ENCODE results near the gene UPK2. TPM values are rescaled to one million over a fixed set of nuclear protein-coding genes. Genes with fewer than 3 reads are reported as not detected.
A peak's percentile ranks its signal among the peaks of the same experiment; 100 is the strongest.

UPK2 gene
- total and polyA plus RNA-seq, 2 of the 13 experiments (the other 11 are each of a cell fraction or from before 2014, with no cell fraction given) = not detected

DNA sequence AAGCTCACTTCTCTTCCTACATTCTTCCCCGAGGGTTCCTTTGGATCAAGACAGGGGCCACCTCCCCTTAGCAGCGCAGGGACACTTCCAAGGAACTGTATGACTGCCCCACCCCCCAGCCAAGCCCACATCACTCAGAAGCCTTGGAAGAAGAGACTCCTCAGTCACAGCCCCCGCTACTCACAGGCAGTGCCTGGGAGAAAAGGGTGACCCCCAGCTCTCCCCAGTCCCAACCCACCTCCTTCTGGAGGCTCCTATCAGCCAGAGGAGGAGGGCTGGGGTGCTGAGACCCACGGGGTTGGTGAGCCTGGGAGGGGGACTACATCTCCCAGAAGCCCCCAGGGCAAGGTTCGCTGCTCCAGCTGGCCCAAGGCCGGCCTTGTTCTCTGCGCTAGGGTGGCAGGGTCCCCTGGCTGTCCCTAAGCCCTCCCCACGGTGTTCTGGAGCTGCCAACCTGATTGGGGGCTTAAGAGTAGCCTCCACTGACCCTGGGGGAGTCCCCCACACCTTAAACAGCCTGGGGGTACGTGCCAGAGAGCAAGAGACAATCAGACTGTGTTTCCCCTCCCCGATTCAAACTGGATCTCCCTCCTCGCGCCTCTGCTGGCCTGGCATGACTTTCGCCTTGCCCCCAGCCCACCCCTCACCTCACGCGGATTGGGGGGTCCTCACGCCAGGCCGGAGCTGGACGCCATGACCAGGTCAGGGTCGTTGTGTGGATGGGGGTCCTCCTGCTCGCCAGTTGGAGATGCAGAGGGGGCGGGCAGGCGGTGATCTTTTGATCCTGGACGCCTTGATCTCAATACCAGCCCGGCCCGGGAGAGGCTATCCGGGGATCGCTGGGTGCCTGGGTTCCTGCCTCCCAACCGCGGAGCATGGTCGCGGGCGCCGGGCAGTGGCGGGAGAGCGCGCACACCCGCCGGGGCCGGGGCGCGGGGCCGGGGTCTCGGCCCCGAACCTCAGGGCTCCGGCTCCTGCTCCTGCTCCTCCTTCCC lies 31.2 kb upstream of the UPK2 start (continued):
- TF ChIP-seq NPAS2 (CRISPR knock-in tag; IDR thresholded peaks at IDR 0.05; ENCODE audit: borderline replicate concordance) (no peak), KMT2B (CRISPR knock-in tag; IDR thresholded peaks at IDR 0.05) (no peak), ZNF569 (CRISPR knock-in tag; IDR thresholded peaks at IDR 0.05; ENCODE audit: borderline replicate concordance) (no peak), KDM6A (CRISPR knock-in tag; IDR thresholded peaks at IDR 0.05; ENCODE audit: low read depth) (no peak), ZNF382 (CRISPR knock-in tag; IDR thresholded peaks at IDR 0.05; ENCODE audit: borderline replicate concordance) (no peak), GTF3A (CRISPR knock-in tag; conservative IDR thresholded peaks at IDR 0.05) (no peak)
- TF ChIP-seq, protein P1, sequence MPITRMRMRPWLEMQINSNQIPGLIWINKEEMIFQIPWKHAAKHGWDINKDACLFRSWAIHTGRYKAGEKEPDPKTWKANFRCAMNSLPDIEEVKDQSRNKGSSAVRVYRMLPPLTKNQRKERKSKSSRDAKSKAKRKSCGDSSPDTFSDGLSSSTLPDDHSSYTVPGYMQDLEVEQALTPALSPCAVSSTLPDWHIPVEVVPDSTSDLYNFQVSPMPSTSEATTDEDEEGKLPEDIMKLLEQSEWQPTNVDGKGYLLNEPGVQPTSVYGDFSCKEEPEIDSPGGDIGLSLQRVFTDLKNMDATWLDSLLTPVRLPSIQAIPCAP (CRISPR knock-in tag; IDR thresholded peaks at IDR 0.05; ENCODE audit: low read depth) = no peak
- TF ChIP-seq, protein P2, sequence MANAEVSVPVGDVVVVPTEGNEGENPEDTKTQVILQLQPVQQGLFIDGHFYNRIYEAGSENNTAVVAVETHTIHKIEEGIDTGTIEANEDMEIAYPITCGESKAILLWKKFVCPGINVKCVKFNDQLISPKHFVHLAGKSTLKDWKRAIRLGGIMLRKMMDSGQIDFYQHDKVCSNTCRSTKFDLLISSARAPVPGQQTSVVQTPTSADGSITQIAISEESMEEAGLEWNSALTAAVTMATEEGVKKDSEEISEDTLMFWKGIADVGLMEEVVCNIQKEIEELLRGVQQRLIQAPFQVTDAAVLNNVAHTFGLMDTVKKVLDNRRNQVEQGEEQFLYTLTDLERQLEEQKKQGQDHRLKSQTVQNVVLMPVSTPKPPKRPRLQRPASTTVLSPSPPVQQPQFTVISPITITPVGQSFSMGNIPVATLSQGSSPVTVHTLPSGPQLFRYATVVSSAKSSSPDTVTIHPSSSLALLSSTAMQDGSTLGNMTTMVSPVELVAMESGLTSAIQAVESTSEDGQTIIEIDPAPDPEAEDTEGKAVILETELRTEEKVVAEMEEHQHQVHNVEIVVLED (CRISPR knock-in tag; IDR thresholded peaks at IDR 0.05; ENCODE audit: borderline replicate concordance) = 0 out of 2 replicates have a peak, but pooled peaks have one; percentile 41
- TF ChIP-seq, protein P3, sequence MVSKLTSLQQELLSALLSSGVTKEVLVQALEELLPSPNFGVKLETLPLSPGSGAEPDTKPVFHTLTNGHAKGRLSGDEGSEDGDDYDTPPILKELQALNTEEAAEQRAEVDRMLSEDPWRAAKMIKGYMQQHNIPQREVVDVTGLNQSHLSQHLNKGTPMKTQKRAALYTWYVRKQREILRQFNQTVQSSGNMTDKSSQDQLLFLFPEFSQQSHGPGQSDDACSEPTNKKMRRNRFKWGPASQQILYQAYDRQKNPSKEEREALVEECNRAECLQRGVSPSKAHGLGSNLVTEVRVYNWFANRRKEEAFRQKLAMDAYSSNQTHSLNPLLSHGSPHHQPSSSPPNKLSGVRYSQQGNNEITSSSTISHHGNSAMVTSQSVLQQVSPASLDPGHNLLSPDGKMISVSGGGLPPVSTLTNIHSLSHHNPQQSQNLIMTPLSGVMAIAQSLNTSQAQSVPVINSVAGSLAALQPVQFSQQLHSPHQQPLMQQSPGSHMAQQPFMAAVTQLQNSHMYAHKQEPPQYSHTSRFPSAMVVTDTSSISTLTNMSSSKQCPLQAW (CRISPR knock-in tag; IDR thresholded peaks at IDR 0.05) = no peak
- TF ChIP-seq, protein P4, sequence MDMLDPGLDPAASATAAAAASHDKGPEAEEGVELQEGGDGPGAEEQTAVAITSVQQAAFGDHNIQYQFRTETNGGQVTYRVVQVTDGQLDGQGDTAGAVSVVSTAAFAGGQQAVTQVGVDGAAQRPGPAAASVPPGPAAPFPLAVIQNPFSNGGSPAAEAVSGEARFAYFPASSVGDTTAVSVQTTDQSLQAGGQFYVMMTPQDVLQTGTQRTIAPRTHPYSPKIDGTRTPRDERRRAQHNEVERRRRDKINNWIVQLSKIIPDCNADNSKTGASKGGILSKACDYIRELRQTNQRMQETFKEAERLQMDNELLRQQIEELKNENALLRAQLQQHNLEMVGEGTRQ (IDR thresholded peaks at IDR 0.05; ENCODE audit: low read depth, low read length) = no peak
- TF ChIP-seq, protein P4 (CRISPR knock-in tag; IDR thresholded peaks at IDR 0.05; ENCODE audit: borderline replicate concordance) = no peak
- TF ChIP-seq, protein P5, sequence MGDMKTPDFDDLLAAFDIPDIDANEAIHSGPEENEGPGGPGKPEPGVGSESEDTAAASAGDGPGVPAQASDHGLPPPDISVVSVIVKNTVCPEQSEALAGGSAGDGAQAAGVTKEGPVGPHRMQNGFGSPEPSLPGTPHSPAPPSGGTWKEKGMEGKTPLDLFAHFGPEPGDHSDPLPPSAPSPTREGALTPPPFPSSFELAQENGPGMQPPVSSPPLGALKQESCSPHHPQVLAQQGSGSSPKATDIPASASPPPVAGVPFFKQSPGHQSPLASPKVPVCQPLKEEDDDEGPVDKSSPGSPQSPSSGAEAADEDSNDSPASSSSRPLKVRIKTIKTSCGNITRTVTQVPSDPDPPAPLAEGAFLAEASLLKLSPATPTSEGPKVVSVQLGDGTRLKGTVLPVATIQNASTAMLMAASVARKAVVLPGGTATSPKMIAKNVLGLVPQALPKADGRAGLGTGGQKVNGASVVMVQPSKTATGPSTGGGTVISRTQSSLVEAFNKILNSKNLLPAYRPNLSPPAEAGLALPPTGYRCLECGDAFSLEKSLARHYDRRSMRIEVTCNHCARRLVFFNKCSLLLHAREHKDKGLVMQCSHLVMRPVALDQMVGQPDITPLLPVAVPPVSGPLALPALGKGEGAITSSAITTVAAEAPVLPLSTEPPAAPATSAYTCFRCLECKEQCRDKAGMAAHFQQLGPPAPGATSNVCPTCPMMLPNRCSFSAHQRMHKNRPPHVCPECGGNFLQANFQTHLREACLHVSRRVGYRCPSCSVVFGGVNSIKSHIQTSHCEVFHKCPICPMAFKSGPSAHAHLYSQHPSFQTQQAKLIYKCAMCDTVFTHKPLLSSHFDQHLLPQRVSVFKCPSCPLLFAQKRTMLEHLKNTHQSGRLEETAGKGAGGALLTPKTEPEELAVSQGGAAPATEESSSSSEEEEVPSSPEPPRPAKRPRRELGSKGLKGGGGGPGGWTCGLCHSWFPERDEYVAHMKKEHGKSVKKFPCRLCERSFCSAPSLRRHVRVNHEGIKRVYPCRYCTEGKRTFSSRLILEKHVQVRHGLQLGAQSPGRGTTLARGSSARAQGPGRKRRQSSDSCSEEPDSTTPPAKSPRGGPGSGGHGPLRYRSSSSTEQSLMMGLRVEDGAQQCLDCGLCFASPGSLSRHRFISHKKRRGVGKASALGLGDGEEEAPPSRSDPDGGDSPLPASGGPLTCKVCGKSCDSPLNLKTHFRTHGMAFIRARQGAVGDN (CRISPR knock-in tag; IDR thresholded peaks at IDR 0.05) = peak; percentile 61

All from HepG2 (cell line).